IPS DF 4.7 (cell line): ENCODE results near the gene TAF4B.
"Not testable (repeated sequence)": the region's sequence is repeated elsewhere in the genome, so short reads cannot be mapped to it uniquely, and the experiment has no call there.

Source experiments
- DNase-seq: peaks from one replicate; pipeline ENCODE4 v3.0.0-alpha.2; 2013; ENCODE audit warnings: low spot score; ENCODE audit errors: extremely low read depth

TAF4B gene

GRCh38 chr18:26422472-26423162 is 196.4 kb downstream of the TAF4B start:
- no peak for DNase-seq

DNA sequence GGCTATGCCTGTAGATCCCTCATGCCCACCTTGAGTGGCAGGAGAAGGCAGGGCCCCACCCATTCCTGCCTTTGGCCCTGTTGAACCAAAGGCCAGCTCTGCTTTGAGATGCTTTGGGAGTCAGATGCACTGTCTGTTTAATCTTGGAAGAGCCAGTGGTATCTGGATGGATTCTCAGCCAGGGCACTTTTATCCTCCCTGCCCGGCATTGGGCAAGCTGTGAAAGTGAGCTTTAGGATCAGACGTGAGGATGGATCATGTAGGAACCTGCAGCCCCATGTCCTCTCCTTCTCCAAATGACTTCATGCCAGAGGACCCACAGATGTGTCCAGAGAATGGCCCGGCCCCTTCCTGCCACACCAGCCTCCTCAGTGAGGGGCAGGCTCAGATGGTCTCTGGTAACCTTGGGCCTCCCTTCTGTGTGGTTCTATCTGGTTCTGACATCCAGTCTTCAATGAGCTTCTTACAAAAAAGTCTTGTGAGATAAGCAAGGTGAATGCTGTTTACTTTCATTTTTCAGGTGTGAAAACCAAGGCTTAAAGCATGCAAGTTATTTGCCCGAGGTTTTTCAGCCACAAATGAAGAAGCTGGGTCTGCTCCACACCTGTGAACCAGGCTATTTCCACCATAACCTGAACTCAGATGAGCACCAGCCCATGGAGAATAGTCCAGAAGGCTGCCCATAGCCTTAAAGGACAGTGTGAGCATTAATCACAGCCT is 198.3 kb downstream of the TAF4B start:
- DNase-seq, result no peak

DNA sequence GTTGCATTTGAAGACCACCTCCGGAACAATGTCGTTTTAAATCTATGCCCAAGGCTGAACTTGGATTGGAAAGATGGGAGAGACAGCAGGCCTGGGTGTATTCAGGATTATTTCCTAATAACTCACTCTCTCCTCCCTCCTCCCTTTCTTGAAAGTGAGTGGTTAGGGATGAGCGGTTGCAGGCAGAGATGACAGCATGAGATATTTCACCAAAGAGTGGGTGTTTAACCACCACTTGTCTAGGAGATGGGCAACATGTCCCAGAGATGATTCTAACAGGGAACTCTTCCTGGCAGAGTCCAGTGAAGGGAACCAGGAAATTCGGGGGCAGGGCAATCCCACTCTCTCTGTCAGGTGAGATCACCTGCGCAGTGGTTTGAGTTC is 198.9 kb downstream of the TAF4B start:
- DNase-seq, result no peak

GRCh38 chr18:26429535-26430226 is 203.4 kb downstream of the TAF4B start:
- no peak for DNase-seq

- no peak for DNase-seq
Observed at GRCh38 chr18:26432651-26433424, 206.6 kb downstream of the TAF4B start.

DNA sequence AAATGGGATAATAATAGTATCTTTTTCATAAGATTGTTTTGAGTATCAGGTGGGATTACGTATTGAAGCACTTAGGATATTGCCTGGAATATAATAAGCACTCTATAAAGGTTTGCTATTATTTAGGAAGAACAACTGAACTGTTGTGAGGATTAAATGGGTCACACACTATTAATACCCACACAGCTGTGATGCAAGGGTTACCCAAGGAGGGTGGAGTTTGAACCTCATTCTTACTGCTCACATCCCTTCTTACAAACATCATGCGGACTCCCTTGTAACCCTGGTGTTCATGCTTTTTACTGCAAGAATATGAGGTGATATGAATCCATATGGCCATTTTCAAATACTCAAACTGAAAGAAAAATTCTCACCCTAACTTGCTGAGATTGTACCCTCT is 208.6 kb downstream of the TAF4B start:
- no peak for DNase-seq

DNA sequence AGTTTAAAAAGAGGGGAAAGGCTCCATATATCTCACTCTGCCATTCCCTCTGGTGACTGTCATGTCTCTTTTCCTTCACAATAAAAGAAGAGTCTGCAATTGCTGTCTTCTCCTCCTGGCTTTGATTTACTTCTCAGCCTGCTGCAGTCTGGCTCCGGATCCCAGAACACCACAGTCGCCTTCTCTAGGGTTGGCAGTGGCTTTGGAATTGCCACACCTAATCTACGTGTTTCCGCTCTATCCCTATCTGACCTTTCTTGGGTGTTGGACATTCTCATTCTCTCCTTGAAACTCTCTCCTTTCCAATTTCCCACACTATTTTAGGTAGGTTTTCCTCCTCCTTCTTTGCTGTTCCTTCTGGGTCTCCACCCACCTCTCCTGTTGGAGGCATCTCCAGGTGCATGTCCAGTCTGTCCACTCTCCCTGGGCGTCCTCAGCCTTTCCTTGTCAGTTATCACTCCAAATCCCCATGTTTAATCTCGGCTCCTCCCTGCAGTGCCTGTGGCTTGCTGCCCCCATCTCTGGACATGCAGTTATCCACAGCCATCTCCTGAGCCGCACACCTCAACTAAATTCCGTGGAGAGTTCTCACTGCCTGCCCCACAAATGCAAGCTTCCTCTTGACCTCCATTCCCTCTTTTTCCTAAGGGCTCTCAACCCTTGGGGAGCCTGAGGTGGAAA is 209.3 kb downstream of the TAF4B start:
- DNase-seq, result no peak

DNA sequence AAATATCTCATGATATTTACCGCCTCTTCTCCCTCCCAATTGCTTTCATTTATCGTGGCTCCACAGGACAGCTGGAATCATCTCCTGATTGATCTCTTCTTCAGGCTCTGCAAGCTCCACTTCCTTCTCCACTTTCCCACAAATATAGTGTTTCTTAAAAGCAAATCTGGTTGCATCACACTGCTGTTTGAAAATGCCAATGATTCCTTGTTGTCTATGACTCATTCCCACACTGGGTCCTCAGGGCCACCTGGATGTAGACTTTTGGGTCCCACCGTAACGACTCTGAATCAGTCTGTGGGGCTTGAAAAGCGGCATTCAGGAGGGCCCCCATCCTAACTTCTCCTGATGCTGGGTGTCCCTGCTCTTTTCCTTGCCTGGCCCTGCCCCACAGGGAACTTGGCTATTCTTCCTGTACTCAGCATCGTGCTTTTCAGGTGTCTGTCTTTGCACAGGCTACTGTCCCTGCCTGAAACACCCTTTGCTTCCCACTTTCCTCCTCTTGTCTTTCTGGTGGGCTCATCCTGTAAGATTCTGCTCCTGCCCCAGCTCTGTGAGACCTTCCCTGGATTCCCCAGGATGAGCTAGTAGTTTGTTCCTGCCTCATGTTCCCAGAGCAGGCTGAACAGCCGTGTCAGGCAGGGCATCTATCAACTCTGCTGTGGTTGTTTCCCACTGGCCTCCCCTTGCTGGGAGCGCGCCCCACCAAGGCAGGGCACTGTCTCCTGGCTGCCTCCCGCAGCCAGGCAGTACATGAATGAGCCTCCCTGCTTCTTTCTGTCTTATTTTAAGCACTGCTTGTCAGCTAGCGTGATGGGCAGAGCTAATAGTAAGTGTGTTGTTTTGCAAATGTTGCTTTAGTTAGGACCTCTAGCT is 210.2 kb downstream of the TAF4B start:
- DNase-seq, result no peak

DNA sequence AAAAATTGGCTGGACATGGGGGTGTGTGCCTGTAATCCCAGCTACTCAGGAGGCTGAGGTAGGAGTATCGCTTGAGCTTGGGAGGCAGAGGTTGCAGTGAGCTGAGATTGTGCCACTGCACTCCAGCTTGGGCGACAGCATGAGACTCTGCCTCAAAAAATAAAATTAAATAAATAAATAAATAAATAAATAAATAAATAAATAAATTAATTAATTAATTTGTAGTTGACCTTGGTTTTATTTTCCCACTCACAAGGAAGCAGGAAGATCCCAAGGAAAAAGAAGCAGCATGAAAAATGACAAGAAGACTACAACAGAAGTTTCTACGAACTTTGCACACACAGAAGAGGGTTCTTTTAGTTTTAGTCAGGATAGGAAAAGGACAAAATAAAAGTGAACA is 211.4 kb downstream of the TAF4B start:
- DNase-seq, result not testable (repeated sequence)

DNA sequence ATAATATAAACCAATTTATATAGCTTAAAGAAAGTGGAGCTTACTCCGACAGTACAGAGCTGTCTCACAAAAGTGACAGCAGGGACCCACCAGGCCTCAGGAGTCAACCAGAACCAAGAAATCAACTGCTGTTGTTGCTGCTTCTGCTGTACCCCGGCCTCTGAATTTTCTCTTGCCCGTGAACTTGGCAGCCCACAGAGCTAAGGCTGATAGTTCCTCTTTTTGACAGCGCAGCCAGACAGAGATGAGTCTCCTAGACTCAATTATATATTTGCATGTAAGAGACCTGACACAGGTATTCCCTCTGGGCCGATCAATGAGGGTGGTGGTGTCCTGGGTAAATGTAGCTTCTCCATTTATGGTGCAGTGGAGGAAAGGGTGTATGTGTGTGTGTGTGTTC is 212.7 kb downstream of the TAF4B start:
- DNase-seq, result no peak

DNA sequence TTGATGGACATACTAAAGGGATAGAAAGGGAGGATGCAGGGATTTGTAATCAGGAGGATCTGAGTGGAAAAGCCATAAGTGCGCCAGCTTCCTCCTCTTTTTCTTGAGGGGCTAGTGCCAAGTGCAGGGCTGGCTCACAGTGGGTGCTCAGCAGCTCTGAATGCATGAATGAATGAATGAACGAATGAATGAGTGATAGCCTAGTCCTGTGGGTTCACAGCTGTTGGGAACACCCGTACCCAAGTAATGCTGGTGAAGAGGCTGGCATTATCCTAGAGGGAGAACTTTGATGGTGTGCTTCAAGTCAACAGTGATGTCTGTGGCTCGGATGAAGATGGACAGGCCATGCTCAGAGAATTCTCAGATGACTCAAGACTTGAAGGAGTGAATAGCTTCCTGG is 213.3 kb downstream of the TAF4B start:
- no peak for DNase-seq

- DNase-seq, result no peak
Observed at GRCh38 chr18:26440644-26441043, 214.4 kb downstream of the TAF4B start.
